Uterus (tissue), 2 donors: ENCODE data around the gene CLIP2.

Experiments used
- CTCF ChIP-seq, 4 experiments: fragments of 200-600 bp in 2 of 4; fragments of 450-650 bp in 2 of 4; sonication (generic) in 2 of 4; IDR thresholded peaks; one replicate each; pipeline ENCODE4 v1.5.1; 2016 to 2019; ENCODE audit warnings: antibody characterized with exemption in 4 of 4, mild to moderate bottlenecking in 2 of 4, moderate library complexity in 1 of 4
- POLR2A ChIP-seq, 2 donors: fragments of 450-650 bp; IDR thresholded peaks; one replicate each; pipeline ENCODE4 v1.6.1; 2016; ENCODE audit warnings: antibody characterized with exemption in 2 of 2, mild to moderate bottlenecking in 1 of 2, moderate library complexity in 1 of 2

- peak in 1 of 4 experiments; percentile 18 for TF ChIP-seq CTCF (IDR thresholded peaks at IDR 0.05)
- no peak for TF ChIP-seq POLR2A (IDR thresholded peaks at IDR 0.05)
Measured at GRCh38 chr7:74275401-74275881, 13.8 kb upstream of the CLIP2 start.
